Mesothelial cell of epicardium (in vitro differentiated cells): Measurements from ENCODE around the gene GNRHR. TPM values are rescaled to one million over a fixed set of nuclear protein-coding genes. Genes with fewer than 3 reads are reported as not detected.

ENCODE experiments used
- DNase-seq, 2 experiments: peaks; one replicate each; pipeline ENCODE4 v3.0.0; 2021; ENCODE audit warnings: low spot score in 2 of 2; ENCODE audit not compliant: unreplicated experiment in 2 of 2
- H3K27ac Mint-ChIP-seq: 2 replicates; pipeline ENCODE4 v1.8.0; 2021; ENCODE audit warnings: mixed read lengths
- H3K27me3 Mint-ChIP-seq: 2 replicates; pipeline ENCODE4 v1.8.0; 2021; ENCODE audit warnings: low read depth, mixed read lengths
- H3K36me3 Mint-ChIP-seq: 2 replicates; pipeline ENCODE4 v1.8.0; 2021; ENCODE audit warnings: mixed read lengths
- H3K4me1 Mint-ChIP-seq: 2 replicates; pipeline ENCODE4 v1.8.0; 2021; ENCODE audit warnings: mixed read lengths
- H3K4me3 Mint-ChIP-seq: 2 replicates; pipeline ENCODE4 v1.8.0; 2021; ENCODE audit warnings: mild to moderate bottlenecking, moderate library complexity, mixed read lengths
- H3K9me3 Mint-ChIP-seq: 2 replicates; pipeline ENCODE4 v1.8.0; 2021; ENCODE audit warnings: mixed read lengths
- total RNA-seq: library from RNA; stranded (reverse); gene quantifications from 3 replicates; pipeline ENCODE4 v1.2.1, GENCODE V29; 2021
- TF ChIP-seq, protein P1 (sequence below): fragments of 200-600 bp; sonication (generic); IDR thresholded peaks from one replicate; pipeline ENCODE4 v1.5.0; 2021; ENCODE audit warnings: antibody characterized with exemption; ENCODE audit not compliant: unreplicated experiment

GNRHR gene
- total RNA-seq, 1 donor from 2014 or later: not detected

DNA sequence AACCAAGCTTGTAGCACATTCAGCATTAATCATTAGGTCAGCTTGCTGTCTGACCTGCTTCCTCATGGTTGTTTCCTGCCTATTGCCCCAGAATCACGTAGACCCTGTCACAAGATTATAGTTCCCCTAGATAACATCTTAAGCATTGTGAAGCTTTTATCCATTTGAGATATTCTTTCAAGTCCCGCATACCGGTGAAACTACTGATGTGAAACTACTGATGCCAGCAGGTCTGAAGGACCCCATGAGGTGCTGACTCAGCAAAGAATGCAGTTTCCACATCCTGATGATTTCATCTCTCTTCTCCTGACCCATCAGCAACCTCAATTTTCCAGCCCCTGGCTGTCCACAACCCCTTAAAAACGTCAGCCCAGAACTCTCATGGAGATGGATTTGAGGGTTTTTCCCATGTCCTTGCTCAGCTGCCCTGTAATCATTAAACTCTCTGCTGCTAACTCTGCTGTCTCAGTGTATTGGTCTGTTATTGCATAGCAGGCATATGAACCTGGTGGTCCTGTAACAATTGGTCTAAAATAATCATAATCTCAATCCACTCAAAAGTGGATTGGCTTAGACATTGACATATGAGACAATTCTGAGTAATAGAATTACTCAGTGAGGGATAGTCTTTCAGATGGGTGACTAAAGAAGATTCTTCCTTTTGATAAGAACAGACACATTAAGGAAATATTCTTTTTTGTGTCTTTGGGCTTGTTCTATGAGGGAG, 26.9 kb downstream of the GNRHR start:
- no peaks in the 10 kb centered on the region for H3K4me1 Mint-ChIP-seq
- DNase-seq: no peak
- H3K9me3 Mint-ChIP-seq: peaks cover 19% of the 10 kb centered on the region
- no peak overlapping the region for H3K4me3 Mint-ChIP-seq
- no peak overlapping the region for H3K27ac Mint-ChIP-seq
- H3K27me3 Mint-ChIP-seq: no peaks in the 10 kb centered on the region
- peaks cover 29% of the 10 kb centered on the region for H3K36me3 Mint-ChIP-seq
- TF ChIP-seq, protein P1, sequence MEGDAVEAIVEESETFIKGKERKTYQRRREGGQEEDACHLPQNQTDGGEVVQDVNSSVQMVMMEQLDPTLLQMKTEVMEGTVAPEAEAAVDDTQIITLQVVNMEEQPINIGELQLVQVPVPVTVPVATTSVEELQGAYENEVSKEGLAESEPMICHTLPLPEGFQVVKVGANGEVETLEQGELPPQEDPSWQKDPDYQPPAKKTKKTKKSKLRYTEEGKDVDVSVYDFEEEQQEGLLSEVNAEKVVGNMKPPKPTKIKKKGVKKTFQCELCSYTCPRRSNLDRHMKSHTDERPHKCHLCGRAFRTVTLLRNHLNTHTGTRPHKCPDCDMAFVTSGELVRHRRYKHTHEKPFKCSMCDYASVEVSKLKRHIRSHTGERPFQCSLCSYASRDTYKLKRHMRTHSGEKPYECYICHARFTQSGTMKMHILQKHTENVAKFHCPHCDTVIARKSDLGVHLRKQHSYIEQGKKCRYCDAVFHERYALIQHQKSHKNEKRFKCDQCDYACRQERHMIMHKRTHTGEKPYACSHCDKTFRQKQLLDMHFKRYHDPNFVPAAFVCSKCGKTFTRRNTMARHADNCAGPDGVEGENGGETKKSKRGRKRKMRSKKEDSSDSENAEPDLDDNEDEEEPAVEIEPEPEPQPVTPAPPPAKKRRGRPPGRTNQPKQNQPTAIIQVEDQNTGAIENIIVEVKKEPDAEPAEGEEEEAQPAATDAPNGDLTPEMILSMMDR: no peak

DNA sequence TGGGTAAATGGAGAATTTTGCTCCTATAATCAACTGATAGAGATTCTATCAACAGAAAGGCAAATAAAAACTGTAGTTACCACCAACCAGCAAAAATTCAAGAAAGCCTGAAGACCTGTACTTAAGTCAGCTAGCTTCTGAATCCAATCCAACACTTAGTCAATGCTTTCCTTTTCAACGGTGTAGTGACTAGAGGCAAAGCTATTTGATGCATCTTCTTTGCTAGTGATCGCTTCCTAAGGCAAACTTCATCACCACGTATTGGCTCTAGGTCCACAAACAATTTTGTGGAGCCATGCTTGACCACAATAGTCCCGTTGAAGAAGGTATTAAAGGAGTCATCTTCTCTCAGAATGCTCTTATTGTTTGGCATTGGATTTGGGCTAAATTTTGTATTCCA, 28.2 kb downstream of the GNRHR start:
- no peaks in the 10 kb centered on the region for H3K27me3 Mint-ChIP-seq
- peaks cover 2% of the 10 kb centered on the region for H3K4me1 Mint-ChIP-seq
- no peak for DNase-seq
- H3K27ac Mint-ChIP-seq: no peak overlapping the region
- no peak overlapping the region for H3K4me3 Mint-ChIP-seq
- H3K9me3 Mint-ChIP-seq: peaks cover 19% of the 10 kb centered on the region
- H3K36me3 Mint-ChIP-seq: peaks cover 26% of the 10 kb centered on the region
- TF ChIP-seq, protein P1: no peak

DNA sequence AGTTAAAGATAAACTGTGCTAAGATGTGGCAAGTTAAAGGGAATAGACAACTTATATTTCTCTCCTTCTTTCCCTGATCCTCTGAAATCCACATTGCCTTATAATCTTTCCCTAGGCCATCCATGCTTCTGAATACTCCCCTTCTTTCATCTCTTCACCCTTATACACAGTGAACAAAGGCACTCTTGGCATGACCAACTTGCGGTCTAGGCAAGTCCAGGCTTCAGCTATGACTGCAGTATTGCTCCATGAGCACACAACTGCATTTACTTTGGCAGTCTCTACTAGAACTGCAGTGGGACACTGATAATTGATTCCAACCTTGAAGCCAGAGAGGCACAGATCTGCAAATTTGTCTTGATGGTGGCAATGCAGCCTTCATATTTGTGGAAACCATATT, 29.1 kb downstream of the GNRHR start:
- Mint-ChIP-seq H3K4me3 (no peak overlapping the region), H3K27ac (no peak overlapping the region), H3K27me3 (no peaks in the 10 kb centered on the region), H3K9me3 (peaks cover 19% of the 10 kb centered on the region), H3K4me1 (peaks cover 2% of the 10 kb centered on the region), H3K36me3 (peaks cover 30% of the 10 kb centered on the region)
- DNase-seq: no peak
- TF ChIP-seq, protein P1: no peak

DNA sequence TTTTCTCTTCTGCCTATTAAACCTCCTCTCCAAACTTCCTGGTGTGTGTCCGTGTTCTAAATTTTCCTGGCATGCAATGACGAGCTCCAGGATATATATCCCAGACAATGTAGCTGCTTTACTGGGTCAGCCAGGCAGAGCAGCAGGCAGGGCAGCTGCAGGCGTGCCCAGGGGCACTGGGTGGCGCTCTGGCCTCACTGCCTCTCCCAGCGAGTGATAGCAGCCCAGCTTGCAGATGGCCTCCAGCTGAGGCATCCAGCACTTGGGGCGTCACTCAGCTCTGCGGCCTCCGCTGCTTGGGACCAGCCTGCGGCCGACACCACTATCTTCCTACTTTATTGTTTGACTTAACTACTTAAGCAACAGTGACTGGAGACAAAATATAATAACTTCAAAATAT, 30.2 kb downstream of the GNRHR start:
- H3K27ac Mint-ChIP-seq: no peak overlapping the region
- peaks cover 19% of the 10 kb centered on the region for H3K9me3 Mint-ChIP-seq
- DNase-seq: no peak
- H3K27me3 Mint-ChIP-seq: no peaks in the 10 kb centered on the region
- TF ChIP-seq, protein P1: no peak
- peaks cover 24% of the 10 kb centered on the region for H3K36me3 Mint-ChIP-seq
- no peak overlapping the region for H3K4me3 Mint-ChIP-seq
- peaks cover 2% of the 10 kb centered on the region for H3K4me1 Mint-ChIP-seq

DNA sequence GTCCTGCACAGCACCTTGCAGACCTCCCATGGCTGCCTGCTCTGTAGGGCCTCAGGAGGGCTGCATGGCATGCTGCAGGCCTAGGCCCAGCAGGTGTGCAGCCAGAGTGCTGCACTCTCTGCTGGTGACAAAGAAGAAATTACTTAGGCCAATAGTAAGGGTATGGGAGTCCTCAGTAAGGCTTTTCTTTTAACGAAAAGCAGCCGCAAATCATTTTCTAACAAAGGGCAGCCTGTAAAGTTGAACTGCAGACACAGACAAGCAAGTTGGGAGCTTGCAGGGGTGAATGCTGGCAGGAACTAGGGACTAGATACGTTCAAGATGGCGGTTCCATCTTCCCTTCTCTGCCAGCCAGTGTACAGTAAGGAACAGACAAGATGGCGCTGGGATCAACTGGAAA, 30.8 kb downstream of the GNRHR start:
- H3K27ac Mint-ChIP-seq: no peak overlapping the region
- peaks cover 19% of the 10 kb centered on the region for H3K36me3 Mint-ChIP-seq
- peaks cover 14% of the 10 kb centered on the region for H3K9me3 Mint-ChIP-seq
- H3K27me3 Mint-ChIP-seq: no peaks in the 10 kb centered on the region
- TF ChIP-seq, protein P1: no peak
- no peak for DNase-seq
- H3K4me1 Mint-ChIP-seq: peaks cover 2% of the 10 kb centered on the region
- no peak overlapping the region for H3K4me3 Mint-ChIP-seq
